ENCODE measurements around the gene LRMDA.

Gene LRMDA

DNA sequence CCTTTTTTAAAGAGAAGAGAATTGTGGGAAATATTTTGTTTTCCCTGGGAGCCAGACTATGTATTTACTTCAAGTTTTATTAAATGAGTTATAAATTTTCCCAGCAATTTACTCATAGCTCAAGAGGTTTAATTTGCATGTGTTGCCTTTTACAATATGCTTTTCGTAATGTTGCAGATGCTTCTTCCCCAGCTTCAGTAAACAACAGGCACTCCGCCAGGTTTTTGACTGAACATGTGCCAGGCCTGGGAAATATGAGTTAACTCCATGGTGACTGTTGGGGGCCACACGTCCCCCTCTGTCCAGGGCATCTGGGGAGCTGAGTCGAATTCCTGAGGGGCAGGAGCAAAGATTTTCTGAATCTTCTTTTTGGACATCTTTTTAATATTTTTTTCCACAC lies 545.7 kb downstream of the LRMDA start:
- no peak for DNase-seq

- no peak for DNase-seq
These were observed 546.8 kb downstream of the LRMDA start for GRCh38 chr10:75978213-75978612.

GRCh38 chr10:75980419-75981002 lies 549.1 kb downstream of the LRMDA start:
- no peak for DNase-seq

DNA sequence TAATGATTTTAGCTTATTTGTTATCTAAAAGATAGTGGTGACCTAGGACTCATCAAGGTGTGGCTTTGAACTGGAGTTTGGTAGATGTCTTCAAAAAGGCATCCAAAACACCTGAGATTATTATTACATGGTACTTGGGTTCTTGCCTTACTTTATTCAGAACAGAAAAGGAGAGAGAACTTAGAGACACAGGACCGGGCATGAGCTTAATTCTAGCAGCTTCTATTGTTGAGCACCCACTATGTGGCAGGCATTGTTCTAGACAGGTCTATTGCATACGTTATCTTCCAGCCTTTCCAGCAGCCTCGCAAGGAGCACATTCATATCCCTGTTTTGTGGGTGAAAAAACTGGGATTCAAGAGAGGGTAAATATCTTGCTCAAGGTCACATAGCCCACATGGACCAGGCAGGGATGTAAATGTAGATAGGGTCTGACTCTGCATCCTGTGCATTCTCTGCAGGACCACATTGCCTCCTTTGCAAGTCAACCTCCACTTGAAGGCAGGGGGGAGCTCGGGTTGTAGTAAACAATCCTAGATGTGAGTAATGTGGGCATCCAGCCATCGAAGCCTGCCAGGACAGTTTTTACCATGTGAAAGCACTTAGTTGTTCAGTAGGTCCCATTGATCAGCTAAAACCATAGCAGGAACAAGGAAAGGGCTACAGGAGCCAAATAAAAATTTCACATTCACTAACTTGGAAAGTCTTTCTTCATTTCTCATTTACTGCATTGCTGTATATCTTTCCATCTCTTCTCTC lies 551.4 kb downstream of the LRMDA start:
- no peak for DNase-seq

- no peak for DNase-seq
These were observed 552.6 kb downstream of the LRMDA start for GRCh38 chr10:75984067-75984466.

DNA sequence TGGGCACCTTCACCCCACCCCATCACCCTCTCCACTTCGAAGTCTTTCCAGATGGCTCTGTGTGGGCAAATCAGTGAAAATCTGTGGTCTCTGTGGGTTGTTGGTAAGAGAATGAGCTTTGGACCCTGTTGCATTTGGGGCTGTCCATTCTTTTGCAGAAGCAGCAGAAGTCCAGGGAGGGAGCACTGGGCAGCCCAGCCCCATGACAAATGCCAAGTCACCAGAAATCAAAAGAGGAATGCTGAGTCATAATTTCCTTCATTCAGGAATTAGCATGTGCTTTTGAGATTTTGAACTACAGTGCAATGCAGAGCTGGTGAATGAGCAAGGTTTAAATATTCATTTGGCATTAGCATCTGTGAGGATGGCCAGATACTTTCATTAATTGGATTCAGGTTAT lies 556.2 kb downstream of the LRMDA start:
- no peak for DNase-seq

DNA sequence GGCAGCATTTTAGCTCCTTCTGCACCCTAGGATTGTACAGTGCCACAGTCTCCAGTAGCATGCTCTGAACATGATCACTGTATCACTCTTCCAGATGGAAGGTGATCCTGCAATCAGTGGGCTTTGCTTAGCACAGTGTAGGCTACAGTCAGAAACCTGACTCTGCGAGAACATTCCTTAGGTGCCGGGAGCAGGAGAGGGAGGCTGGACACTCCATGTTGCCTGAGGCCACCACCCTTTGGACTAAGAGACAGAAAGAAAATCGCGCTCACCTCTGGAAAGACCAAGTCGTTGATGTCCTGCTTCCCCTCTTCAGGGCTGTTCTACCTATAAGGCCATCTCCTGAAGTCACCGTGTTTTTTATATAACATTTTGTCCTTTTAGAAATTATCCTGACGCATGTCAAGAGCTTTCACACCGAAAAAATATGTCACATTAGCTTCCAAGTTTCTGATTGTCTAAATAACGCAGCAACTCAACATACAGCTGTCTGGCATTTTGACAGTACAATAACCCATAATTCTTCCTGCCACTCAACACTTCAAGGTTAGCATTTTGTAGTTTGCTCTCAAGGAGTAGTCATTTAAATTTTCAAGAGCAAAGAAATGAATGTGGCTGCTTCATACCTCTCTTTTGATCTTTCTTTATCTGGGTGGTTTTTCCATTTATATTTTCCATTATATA lies 563.1 kb downstream of the LRMDA start:
- DNase-seq = no peak

DNA sequence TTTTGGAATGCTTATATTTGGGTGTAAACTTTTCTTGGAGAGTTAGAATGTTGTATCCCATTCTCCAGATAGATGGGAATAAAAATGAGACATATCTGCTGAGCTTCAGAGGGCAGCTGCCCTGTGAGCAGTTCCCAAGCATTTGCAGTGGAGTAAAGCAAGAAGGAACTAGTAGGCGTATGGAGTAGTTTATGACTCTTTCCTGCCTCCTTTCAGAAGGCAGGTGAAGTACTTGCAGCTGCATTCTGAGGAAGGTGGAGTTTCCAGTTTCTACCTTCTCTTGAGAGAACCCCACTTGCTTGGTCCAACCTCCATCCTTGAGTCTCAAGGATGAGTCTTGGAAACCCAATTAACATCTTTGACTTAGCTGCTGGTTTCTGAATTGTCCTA lies 563.6 kb downstream of the LRMDA start:
- no peak for DNase-seq

- no peak for DNase-seq
These were observed 564.3 kb downstream of the LRMDA start for GRCh38 chr10:75995720-75996119.

DNA sequence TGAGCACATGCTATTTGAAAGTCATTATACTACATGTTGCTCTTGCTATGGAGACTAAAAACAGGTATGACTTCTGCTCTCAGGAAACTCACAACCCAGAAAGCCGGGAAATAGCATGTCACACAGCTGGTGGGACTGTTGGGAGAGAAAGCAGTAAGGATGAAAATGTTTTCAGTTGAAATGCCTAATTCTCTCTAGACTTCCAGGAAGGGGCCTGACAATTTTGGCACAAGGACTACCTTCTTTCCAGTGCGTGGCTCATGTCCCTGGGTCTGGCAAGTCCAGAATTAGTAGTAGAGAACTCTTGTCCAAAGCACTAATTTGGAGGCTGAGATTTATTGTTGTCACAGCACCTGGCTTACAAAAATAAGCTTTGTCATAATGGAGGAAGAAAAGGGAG lies 567.6 kb downstream of the LRMDA start:
- no peak for DNase-seq

- no peak for DNase-seq
These were observed 568.2 kb downstream of the LRMDA start for GRCh38 chr10:75999515-76000209.

DNA sequence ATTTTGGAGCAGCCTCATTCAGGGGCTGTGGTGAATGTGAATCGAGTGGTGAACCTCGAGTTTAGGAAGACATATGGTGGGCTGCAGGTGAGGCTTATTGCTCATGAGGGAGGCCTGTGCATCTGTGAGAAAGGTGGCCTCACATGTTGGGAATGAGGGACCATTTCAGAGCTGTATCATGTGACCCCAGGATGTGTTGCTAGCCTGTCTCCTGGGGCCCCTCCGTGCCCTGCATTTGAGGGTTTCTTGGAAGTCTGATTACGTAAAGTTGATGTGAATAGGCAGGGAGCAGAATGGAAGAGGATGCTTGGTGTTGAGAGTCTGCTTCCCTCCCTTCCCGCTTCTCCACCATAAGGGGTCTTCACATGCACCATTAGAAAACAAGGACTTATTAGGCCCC lies 569.1 kb downstream of the LRMDA start:
- DNase-seq = no peak

- no peak for DNase-seq
These were observed 569.6 kb downstream of the LRMDA start for GRCh38 chr10:76001019-76001418.

DNA sequence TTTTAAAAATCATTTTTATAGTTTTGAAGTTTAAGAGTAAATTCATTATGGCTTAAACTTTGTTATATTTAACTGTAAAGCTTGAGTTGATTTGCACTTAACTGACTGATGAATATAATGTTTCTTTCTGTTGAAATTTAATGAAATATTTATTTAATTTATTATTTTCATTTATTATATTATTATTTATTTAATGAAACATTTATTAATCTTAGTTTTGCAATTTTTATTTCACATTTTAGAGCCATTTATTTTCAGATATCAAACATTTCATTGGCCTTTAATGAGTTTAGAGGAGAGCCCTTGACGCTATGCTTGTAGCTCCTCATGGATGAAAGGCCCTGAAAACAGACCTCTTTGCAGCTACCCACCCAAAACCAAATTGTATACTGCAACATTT lies 570.0 kb downstream of the LRMDA start:
- no peak for DNase-seq

DNA sequence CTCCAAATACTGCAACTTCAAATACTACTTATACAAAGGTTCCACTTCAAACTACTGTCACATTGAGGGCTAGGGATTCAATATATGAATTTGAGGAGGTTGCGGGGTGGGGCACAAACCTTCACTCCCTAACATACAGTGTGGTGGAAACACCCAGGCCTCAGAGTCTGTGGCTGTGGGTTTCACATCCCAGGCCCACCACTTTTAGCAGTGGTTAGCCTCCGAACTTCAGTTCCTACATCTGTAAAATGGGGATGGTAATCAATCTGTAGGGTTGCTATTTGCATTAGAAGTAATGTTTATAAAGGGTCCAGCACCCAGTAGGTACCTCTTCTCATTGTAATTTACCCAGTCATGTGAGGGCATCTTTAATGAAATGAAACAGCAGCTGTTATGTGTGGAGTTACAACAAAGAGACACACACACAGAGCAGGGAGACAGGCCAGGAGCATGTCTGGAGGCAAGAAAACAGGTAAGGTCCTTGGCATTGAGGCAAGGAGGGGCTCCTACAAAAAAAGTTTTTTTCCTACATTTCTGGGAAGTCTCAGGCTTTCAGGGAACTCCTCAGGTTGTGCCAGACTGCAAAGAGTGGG lies 570.9 kb downstream of the LRMDA start:
- DNase-seq = no peak

DNA sequence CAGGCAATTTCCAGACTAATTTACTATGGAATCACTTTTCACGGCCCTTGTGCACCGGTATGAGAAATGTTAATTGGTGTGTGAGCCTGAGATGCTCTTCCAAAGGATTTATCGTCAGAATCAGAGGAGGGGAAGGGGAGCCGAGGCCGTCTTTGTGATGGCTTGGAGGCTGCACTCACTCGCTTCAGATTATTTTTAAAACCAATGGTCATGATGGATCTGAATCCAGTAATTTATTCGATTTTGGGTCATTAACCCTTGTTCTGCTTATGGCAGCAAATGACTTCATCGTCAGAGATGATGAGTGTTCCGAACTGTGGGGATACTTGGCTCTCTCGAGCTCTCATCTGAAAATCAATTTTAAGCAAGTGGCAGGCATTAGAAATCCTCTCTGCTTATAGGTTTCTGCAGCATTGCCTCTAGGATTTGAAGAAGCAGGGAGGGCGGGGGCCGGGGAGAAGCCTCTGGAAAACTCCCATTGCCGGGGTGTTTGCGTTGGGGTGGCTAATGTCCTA lies 576.3 kb downstream of the LRMDA start:
- DNase-seq = no peak

DNA sequence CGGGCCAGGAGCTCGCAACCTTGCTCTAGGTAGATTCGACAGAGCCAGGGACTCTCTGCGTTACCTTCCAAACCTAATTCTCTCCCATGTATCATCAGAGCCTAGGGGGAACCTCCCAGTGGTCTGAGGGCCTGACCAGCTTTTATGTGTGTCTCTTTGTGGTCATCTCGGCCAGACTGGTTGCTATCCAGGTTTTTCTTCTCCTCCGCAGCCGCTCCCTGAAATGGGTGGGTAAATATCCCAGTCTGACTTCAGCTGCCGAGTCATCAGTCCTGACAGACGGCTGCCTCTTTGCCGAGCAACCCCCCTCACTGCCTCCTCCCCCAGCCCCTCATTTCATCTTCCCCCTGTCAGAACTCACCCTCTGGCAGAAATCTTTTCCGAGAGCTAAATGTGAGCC lies 578.1 kb downstream of the LRMDA start:
- no peak for DNase-seq

GRCh38 chr10:76010703-76011102 lies 579.3 kb downstream of the LRMDA start:
- DNase-seq = no peak

DNA sequence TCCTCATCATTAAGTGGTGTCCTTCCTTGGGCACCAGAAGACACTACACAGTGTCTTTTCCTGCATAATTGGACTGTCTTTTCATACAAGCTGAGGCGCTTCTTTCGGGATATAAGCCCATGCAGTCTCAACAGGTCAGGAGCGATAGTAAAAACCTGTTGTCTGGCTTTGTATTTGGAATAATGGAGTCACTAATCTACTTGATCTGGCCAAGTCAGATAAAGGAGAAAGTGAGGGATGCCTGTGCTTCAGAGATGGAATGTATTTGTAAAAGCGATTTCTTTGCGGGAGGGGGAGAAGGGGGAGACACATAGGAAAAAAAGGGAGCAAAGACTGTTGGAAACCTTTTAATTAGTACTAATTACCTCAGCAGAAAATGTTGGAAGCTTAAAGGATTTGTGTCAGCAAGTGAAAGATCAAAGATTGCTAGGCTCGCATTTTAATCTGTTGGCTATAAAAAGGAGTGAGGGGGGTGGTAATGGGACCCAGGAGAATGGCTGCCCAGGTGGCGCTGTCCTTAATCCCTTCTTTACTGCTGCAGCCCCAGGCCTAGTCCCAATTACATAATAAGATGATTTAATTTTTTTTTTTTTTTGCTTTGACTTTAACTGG lies 581.4 kb downstream of the LRMDA start:
- no peak for DNase-seq

GRCh38 chr10:76015245-76015644 lies 583.8 kb downstream of the LRMDA start:
- no peak for DNase-seq

- DNase-seq = no peak
These were observed 585.8 kb downstream of the LRMDA start for GRCh38 chr10:76017026-76017732.

Measured in NCI-H2081 treated with DMSO at 0.1 percent for 48 hours (cell line).